PC-3 (cell line): Measurements from ENCODE around the gene CNTNAP2. TPM values are rescaled to one million over a fixed set of nuclear protein-coding genes. Genes with fewer than 3 reads are reported as not detected.

Experiments
- ATAC-seq: fragments of 200-7000 bp; cut with Tn5 transposase; 2 replicates; pipeline ENCODE4 v1.9.1; 2020; ENCODE audit warnings: mild to moderate bottlenecking, moderate library complexity
- BruUV-seq: library from RNA; stranded (reverse); fragments of 400-500 nt; replicated peaks from 2 replicates; lab custom pipeline; 2021; lab: Mats Ljungman, UMichigan
- CTCF ChIA-PET: fragments of 300-600 bp; sonication (Branson Sonifier 250); formaldehyde crosslinking; loops from one replicate; lab custom pipeline; 2022; ENCODE audit warnings: antibody characterized with exemption; lab: Charles Lee
- POLR2A ChIA-PET: fragments of 300-600 bp; sonication (Branson Sonifier 250); formaldehyde crosslinking; loops from one replicate; lab custom pipeline; 2022; ENCODE audit warnings: antibody characterized with exemption; ENCODE audit not compliant: unreplicated experiment; lab: Charles Lee
- DNase-seq: peaks from one replicate; pipeline ENCODE4 v3.0.0-alpha.2; 2015
- H2AFZ ChIP-seq: fragments of 300-600 bp; sonication (generic); 2 replicates; pipeline ENCODE4 v1.6.0; 2016; ENCODE audit warnings: antibody characterized with exemption, low read length
- H3F3A ChIP-seq: fragments of 300-600 bp; sonication (generic); one replicate; pipeline ENCODE4 v1.6.0; 2017; ENCODE audit warnings: antibody characterized with exemption, low read length, control low read depth, mild to moderate bottlenecking; ENCODE audit not compliant: unreplicated experiment
- H3K27ac ChIP-seq: fragments of 300-600 bp; sonication (generic); 2 replicates; pipeline ENCODE4 v1.5.1; 2016; ENCODE audit warnings: mild to moderate bottlenecking, low read length
- H3K27me3 ChIP-seq: fragments of 300-600 bp; sonication (generic); 2 replicates; pipeline ENCODE4 v1.6.1; 2016; ENCODE audit warnings: low read length, mixed read lengths
- H3K36me3 ChIP-seq: fragments of 300-600 bp; sonication (generic); 2 replicates; pipeline ENCODE4 v1.6.1; 2016; ENCODE audit warnings: low read depth, mixed run types, low read length, mixed read lengths
- H3K4me1 ChIP-seq: fragments of 300-600 bp; sonication (generic); 2 replicates; pipeline ENCODE4 v1.5.1; 2016; ENCODE audit warnings: low read length; ENCODE audit not compliant: insufficient read depth
- H3K4me2 ChIP-seq: fragments of 300-600 bp; sonication (generic); 2 replicates; pipeline ENCODE4 v1.6.0; 2016; ENCODE audit warnings: low read length
- H3K4me3 ChIP-seq: fragments of 300-600 bp; sonication (generic); 2 replicates; pipeline ENCODE4 v1.5.1; 2016; ENCODE audit warnings: mild to moderate bottlenecking, low read length, mixed read lengths
- H3K79me2 ChIP-seq: fragments of 300-600 bp; sonication (generic); 2 replicates; pipeline ENCODE4 v1.6.1; 2017; ENCODE audit warnings: low read length, mixed read lengths
- H3K9ac ChIP-seq: fragments of 300-600 bp; sonication (generic); 2 replicates; pipeline ENCODE4 v1.6.0; 2016; ENCODE audit warnings: mild to moderate bottlenecking, low read length
- H3K9me2 ChIP-seq: fragments of 300-600 bp; sonication (generic); replicated peaks from 2 replicates; pipeline ENCODE4 v1.6.1; 2016; ENCODE audit warnings: mixed run types, low read length, mixed read lengths
- H3K9me3 ChIP-seq: fragments of 300-600 bp; sonication (generic); 2 replicates; pipeline ENCODE4 v1.6.1; 2016; ENCODE audit warnings: low read length, mixed read lengths
- H4K20me1 ChIP-seq: fragments of 300-600 bp; sonication (generic); 2 replicates; pipeline ENCODE4 v1.6.1; 2016; ENCODE audit warnings: low read length, mixed read lengths
- CTCF ChIP-seq: fragments of 300-600 bp; sonication (generic); conservative IDR thresholded peaks from 2 replicates; pipeline ENCODE4 v1.5.1; 2017; ENCODE audit warnings: antibody characterized with exemption, low read depth, mild to moderate bottlenecking, low read length
- EZH2 ChIP-seq: fragments of 300-600 bp; sonication (generic); IDR thresholded peaks from one replicate; pipeline ENCODE4 v1.6.1; 2017; ENCODE audit warnings: antibody characterized with exemption, mild to moderate bottlenecking, low read length; ENCODE audit not compliant: unreplicated experiment
- EZH2phosphoT487 ChIP-seq: fragments of 300-600 bp; sonication (generic); IDR thresholded peaks from 2 replicates; pipeline ENCODE4 v1.6.1; 2018; ENCODE audit warnings: mild to moderate bottlenecking, antibody characterized with exemption, low read length, borderline replicate concordance
- intact Hi-C: fragments of 100-400 bp; cut with micrococcal nuclease; formaldehyde crosslinking; loops from 2 replicates; pipeline ENCODE4 v1.9.0; 2023
- total RNA-seq: library from RNA; depleted of rRNA; stranded (reverse); fragments of >200 nt; gene quantifications from 2 replicates; pipeline ENCODE4 v1.2.3, GENCODE V29; 2014

The CNTNAP2 gene
- total RNA-seq, 1 experiment from 2014 or later, result 1.5 TPM

GRCh38 chr7:148209643-148210190, 2093.1 kb downstream of the CNTNAP2 start:
- ChIA-PET CTCF (no interaction called here), POLR2A (no interaction called here)
- TF ChIP-seq EZH2phosphoT487 (no peak), EZH2 (no peak), CTCF (no peak)
- no peak overlapping the region for H3K4me2 ChIP-seq
- peaks cover 71% of the 10 kb centered on the region for H3K27me3 ChIP-seq
- no peaks in the 10 kb centered on the region for H4K20me1 ChIP-seq
- no peaks in the 10 kb centered on the region for H3K9me2 ChIP-seq
- H2AFZ ChIP-seq, result no peak overlapping the region
- ATAC-seq (no peak), DNase-seq (no peak)
- H3K79me2 ChIP-seq, result no peaks in the 10 kb centered on the region
- no TSS peak for BruUV-seq
- H3K4me3 ChIP-seq, result no peak overlapping the region
- H3K9me3 ChIP-seq, result no peaks in the 10 kb centered on the region
- no peak overlapping the region for H3K9ac ChIP-seq
- H3K4me1 ChIP-seq, result no peaks in the 10 kb centered on the region
- intact Hi-C loops, result no loop called here
- no peaks in the 10 kb centered on the region for H3F3A ChIP-seq
- H3K27ac ChIP-seq, result no peak overlapping the region
- H3K36me3 ChIP-seq, result no peaks in the 10 kb centered on the region

GRCh38 chr7:148210804-148211325, 2094.3 kb downstream of the CNTNAP2 start:
- Histone ChIP-seq H3K79me2 (no peaks in the 10 kb centered on the region), H3K27me3 (peaks cover 72% of the 10 kb centered on the region), H3K27ac (no peak overlapping the region), H3K4me1 (no peaks in the 10 kb centered on the region), H3K4me2 (no peak overlapping the region), H4K20me1 (no peaks in the 10 kb centered on the region), H2AFZ (no peak overlapping the region), H3K4me3 (no peak overlapping the region), H3K9me3 (no peaks in the 10 kb centered on the region), H3K9me2 (no peaks in the 10 kb centered on the region), H3K9ac (no peak overlapping the region), H3K36me3 (no peaks in the 10 kb centered on the region), H3F3A (no peaks in the 10 kb centered on the region)
- CTCF ChIA-PET, result no interaction called here
- intact Hi-C loops, result no loop called here
- TF ChIP-seq EZH2, result no peak
- TF ChIP-seq CTCF, result no peak
- no peak for TF ChIP-seq EZH2phosphoT487
- no TSS peak for BruUV-seq
- DNase-seq, result no peak
- POLR2A ChIA-PET, result no interaction called here
- ATAC-seq, result no peak

GRCh38 chr7:148211740-148212151, 2095.1 kb downstream of the CNTNAP2 start:
- Histone ChIP-seq H3K9me2 (no peaks in the 10 kb centered on the region), H4K20me1 (no peaks in the 10 kb centered on the region), H3F3A (no peaks in the 10 kb centered on the region), H3K4me2 (no peak overlapping the region), H3K27me3 (peaks cover 73% of the 10 kb centered on the region), H3K9ac (no peak overlapping the region), H3K27ac (no peak overlapping the region), H2AFZ (no peak overlapping the region), H3K4me1 (no peaks in the 10 kb centered on the region), H3K9me3 (no peaks in the 10 kb centered on the region), H3K36me3 (no peaks in the 10 kb centered on the region), H3K79me2 (no peaks in the 10 kb centered on the region), H3K4me3 (no peak overlapping the region)
- ATAC-seq (no peak), DNase-seq (no peak)
- intact Hi-C loops, result no loop called here
- no peak for TF ChIP-seq CTCF
- TF ChIP-seq EZH2phosphoT487, result no peak
- no peak for TF ChIP-seq EZH2
- POLR2A ChIA-PET, result no interaction called here
- no TSS peak for BruUV-seq
- CTCF ChIA-PET, result no interaction called here
